ENCODE data around the gene NSF. TPM values are rescaled to one million over a fixed set of nuclear protein-coding genes. Genes with fewer than 3 reads are reported as not detected.

Gene NSF
- polyA plus RNA-seq, 2 of the 4 experiments (the other 2 are of a cell fraction) = 30.1 to 63.1 TPM

GRCh38 chr17:46785696-46786095 is 195.2 kb downstream of the NSF start:
- H3K27ac ChIP-seq = no peak overlapping the region
- 83% methylated on average over 7 of the region's 7 CpGs for WGBS (ENCODE audit: missing lambda C conversion rate)
- H3K4me3 ChIP-seq = no peak overlapping the region
- 0 out of 3 replicates have a peak, but pooled peaks cover 3% of the 10 kb centered on the region for H3K4me1 ChIP-seq
- FAIRE-seq (no peak), DNase-seq (ENCODE audit: low read depth in 1 of 2, low spot score in 1 of 2) (no peak), ATAC-seq (no peak)
- TF ChIP-seq NPAS2 (CRISPR knock-in tag; IDR thresholded peaks at IDR 0.05; ENCODE audit: borderline replicate concordance) = no peak
- no peak for TF ChIP-seq HOXB5 (CRISPR knock-in tag; IDR thresholded peaks at IDR 0.05)
- TF ChIP-seq, protein P1, sequence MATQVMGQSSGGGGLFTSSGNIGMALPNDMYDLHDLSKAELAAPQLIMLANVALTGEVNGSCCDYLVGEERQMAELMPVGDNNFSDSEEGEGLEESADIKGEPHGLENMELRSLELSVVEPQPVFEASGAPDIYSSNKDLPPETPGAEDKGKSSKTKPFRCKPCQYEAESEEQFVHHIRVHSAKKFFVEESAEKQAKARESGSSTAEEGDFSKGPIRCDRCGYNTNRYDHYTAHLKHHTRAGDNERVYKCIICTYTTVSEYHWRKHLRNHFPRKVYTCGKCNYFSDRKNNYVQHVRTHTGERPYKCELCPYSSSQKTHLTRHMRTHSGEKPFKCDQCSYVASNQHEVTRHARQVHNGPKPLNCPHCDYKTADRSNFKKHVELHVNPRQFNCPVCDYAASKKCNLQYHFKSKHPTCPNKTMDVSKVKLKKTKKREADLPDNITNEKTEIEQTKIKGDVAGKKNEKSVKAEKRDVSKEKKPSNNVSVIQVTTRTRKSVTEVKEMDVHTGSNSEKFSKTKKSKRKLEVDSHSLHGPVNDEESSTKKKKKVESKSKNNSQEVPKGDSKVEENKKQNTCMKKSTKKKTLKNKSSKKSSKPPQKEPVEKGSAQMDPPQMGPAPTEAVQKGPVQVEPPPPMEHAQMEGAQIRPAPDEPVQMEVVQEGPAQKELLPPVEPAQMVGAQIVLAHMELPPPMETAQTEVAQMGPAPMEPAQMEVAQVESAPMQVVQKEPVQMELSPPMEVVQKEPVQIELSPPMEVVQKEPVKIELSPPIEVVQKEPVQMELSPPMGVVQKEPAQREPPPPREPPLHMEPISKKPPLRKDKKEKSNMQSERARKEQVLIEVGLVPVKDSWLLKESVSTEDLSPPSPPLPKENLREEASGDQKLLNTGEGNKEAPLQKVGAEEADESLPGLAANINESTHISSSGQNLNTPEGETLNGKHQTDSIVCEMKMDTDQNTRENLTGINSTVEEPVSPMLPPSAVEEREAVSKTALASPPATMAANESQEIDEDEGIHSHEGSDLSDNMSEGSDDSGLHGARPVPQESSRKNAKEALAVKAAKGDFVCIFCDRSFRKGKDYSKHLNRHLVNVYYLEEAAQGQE (IDR thresholded peaks at IDR 0.05) = no peak
- H3K4me2 ChIP-seq = no peak overlapping the region
- CTCF ChIA-PET = interaction anchor here (0.6 to 5.5 kb wide), 6 partner anchors 19 to 56 kb away, joined by 3 to 33 read pairs (median 4); no protein-coding TSS in a partner anchor
- no peaks in the 10 kb centered on the region for H3K9me3 ChIP-seq
- POLR2A ChIA-PET = no interaction called here

- POLR2A ChIA-PET = no interaction called here
- Histone ChIP-seq H3K4me2 (no peak overlapping the region), H3K4me3 (no peak overlapping the region), H3K4me1 (0 out of 3 replicates have a peak, but pooled peaks cover 3% of the 10 kb centered on the region), H3K27ac (no peak overlapping the region), H3K9me3 (no peaks in the 10 kb centered on the region)
- CTCF ChIA-PET = interaction anchor here (0.7 to 5.5 kb wide), 6 partner anchors 9 to 55 kb away, joined by 3 to 33 read pairs (median 4); no protein-coding TSS in a partner anchor
- 84% methylated on average over 13 of the region's 13 CpGs for WGBS (ENCODE audit: missing lambda C conversion rate)
- TF ChIP-seq, protein P2, sequence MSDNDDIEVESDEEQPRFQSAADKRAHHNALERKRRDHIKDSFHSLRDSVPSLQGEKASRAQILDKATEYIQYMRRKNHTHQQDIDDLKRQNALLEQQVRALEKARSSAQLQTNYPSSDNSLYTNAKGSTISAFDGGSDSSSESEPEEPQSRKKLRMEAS (IDR thresholded peaks at IDR 0.05) = no peak
- TF ChIP-seq ATOH8 (CRISPR knock-in tag; IDR thresholded peaks at IDR 0.05; ENCODE audit: low read depth) (no peak), NR3C1 (IDR thresholded peaks at IDR 0.05) (no peak), PHF8 (IDR thresholded peaks at IDR 0.05; ENCODE audit: borderline replicate concordance, low read depth) (no peak), RCOR1 (IDR thresholded peaks at IDR 0.05; ENCODE audit: low read depth, low read length) (no peak), ZNF302 (CRISPR knock-in tag; IDR thresholded peaks at IDR 0.05) (no peak), MAFK (IDR thresholded peaks at IDR 0.05; ENCODE audit: partially characterized antibody) (no peak), GATA3 (IDR thresholded peaks at IDR 0.05; ENCODE audit: borderline replicate concordance) (no peak), JUNB (IDR thresholded peaks at IDR 0.05) (no peak), CTCF (IDR thresholded peaks at IDR 0.05) (no peak), KDM1A (IDR thresholded peaks at IDR 0.05; ENCODE audit: low read depth) (no peak), ZC3H11A (IDR thresholded peaks at IDR 0.05) (no peak), HDAC2 (IDR thresholded peaks at IDR 0.05) (no peak), FOSL2 (IDR thresholded peaks at IDR 0.05) (no peak), FOSL2 (CRISPR knock-in tag; IDR thresholded peaks at IDR 0.05) (no peak), RAD21 (conservative IDR thresholded peaks at IDR 0.05 in 1 of 2, IDR thresholded peaks at IDR 0.05 in 1 of 2) (no peak)
- TF ChIP-seq, protein P1 (IDR thresholded peaks at IDR 0.05) = no peak
- no peak for FAIRE-seq
- no peak for DNase-seq (ENCODE audit: low read depth in 1 of 2, low spot score in 1 of 2)
- no peak for ATAC-seq
Measured at GRCh38 chr17:46787478-46787877, 197.0 kb downstream of the NSF start.
